ENCODE data around the gene PGPEP1.
"Not testable (repeated sequence)": the region's sequence is repeated elsewhere in the genome, so short reads cannot be mapped to it uniquely, and the experiment has no call there.

Gene PGPEP1

DNA sequence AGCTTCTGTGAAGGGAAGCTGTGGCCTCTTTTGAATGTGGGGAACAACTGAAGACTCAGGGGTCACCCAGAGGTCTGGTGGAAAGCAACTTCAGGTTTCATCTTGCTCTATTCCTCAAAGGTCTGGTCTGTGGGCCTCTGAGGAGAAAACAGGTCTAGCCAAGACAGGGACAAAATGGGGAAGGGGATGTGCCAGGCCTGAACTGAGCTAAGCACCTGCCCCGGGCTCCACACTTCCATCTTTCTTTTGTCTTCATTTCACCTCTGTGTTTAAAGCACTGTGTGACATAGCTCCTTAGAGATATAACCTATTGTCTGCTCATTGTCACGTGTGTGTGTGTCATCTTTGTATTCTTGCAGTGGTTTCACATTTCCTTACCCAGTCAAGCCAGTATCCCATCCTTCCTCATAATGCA lies 25.6 kb downstream of the PGPEP1 start:
- no peak for DNase-seq (ENCODE audit: low read depth in 1 of 2, low spot score in 1 of 2)
- no peak for TF ChIP-seq JUND (IDR thresholded peaks at IDR 0.05; ENCODE audit: low read depth)
- in situ Hi-C loops (cut with HindIII; ENCODE audit: low pct_unique_long_range_greater_than_20kb, low sequenced_read_pairs), result no loop called here

DNA sequence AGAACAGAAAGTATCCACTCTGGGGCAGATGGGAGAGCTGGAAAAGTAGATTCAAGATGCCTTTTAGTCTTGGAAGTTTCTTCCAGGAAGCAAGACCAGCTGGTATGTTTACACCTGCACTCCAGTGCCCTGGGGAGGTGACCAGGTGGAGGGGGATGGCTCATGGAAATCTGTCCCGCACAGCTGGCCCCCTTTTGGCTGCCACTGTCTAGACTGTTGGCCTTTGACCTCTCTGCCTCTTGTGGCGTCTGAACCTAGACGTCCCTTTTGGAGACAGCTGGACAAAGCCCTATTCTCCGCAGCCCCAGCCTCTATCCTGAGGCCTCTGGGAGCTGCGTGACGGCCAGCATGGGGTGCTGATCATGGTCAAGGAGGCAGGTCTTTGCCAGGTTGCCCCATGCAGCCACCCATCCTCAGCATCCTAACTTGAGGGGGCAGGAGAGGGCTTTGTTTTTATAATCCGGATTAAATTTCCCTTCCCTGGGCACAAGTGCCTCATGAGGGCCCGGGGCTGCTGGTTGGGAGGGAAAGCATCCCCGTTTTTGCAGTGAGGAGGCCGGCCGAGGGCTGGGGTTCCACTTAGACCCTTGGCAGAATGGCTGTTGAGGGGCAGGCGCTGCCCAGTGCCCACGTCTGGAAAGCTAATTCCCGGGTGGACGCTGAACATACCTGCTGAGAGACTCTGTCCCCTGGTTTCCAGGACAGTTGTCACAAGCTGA lies 28.3 kb downstream of the PGPEP1 start:
- in situ Hi-C loops (cut with HindIII; ENCODE audit: low pct_unique_long_range_greater_than_20kb, low sequenced_read_pairs), result no loop called here
- TF ChIP-seq JUND (IDR thresholded peaks at IDR 0.05; ENCODE audit: low read depth), result no peak
- DNase-seq (ENCODE audit: low read depth in 1 of 2, low spot score in 1 of 2), result peak in 1 of 2 experiments; percentile 43

DNA sequence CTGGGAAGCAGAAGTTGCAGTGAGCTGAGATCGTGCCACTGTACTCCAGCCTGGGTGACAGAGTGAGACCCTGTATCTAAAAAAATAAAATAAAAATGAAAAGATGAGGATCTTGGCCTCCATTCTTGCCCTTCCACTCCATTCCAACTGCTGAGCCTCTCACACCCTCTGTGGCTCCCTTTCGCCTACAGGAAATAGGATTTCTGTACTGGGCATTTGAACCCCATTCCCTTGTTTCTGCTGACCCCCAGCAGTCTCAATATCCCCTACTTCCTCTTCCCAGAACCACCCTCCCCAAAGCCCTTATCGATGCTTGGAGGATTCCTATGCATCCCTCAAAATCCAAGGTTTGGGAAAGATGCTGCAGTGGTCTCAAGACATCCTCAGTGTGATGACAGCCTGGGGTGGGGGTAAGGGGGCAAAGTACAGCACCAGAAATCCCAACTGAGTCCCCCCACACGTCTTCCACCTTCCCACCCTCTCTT lies 33.1 kb downstream of the PGPEP1 start:
- TF ChIP-seq JUND (IDR thresholded peaks at IDR 0.05; ENCODE audit: low read depth), result no peak
- no peak for DNase-seq (ENCODE audit: low read depth in 1 of 2, low spot score in 1 of 2)
- in situ Hi-C loops (cut with HindIII; ENCODE audit: low pct_unique_long_range_greater_than_20kb, low sequenced_read_pairs), result no loop called here

DNA sequence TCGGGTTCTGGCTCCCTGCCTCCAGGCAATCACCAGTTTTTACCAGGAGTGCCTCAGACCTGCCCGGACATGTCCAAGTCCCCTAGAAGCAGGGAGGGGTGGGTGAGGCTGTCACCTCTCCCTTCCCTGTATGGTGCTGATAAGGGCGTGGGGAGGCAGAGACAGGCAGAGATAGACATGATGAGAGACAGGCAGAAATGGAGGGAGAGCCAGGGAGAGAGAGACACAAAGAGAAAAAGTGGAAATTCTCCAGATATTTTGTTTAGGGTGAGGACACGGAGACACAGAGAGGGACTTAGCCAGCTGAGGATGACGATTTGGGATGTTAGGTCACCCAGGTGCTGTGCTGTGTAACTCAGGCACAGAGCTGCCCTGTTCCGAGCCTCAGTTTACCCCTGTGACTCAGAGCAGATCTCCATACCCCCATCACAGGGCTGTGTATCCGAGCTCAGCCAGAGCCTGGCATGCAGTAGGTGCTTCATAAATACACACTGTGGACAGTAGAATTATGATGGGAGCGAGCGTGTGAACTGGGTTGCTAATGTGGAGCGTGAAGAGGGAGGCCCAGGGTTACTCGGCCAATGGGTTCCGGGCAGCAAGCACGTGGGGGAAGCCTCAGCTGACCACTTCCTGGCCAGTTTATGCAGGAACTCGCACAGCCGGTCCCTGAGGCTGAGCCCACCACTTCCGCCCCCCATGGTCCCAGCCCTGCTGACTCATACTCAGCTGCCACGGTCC lies 33.7 kb downstream of the PGPEP1 start:
- in situ Hi-C loops (cut with HindIII; ENCODE audit: low pct_unique_long_range_greater_than_20kb, low sequenced_read_pairs), result no loop called here
- DNase-seq (ENCODE audit: low read depth in 1 of 2, low spot score in 1 of 2), result peak in 1 of 2 experiments; percentile 27
- TF ChIP-seq JUND (IDR thresholded peaks at IDR 0.05; ENCODE audit: low read depth), result no peak

DNA sequence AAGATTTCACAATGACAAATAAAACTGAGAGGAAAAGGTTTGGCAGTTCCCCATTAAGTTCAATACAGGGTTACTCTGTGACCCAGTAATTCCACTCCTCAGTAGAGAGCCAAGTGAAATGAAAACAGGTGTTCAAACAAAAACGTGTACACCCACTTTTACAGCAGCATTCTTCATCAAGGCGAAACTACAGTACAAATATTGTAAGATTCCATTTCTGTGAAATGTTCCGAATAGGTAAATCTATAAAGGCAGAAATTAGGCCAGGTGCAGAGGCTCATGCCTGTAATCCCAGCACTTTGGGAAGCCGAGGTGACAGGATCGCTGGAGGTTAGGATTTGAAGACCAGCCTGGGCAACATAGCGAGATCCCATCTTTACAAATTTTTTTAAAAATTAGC lies 36.6 kb downstream of the PGPEP1 start:
- TF ChIP-seq JUND (IDR thresholded peaks at IDR 0.05; ENCODE audit: low read depth), result no peak
- in situ Hi-C loops (cut with HindIII; ENCODE audit: low pct_unique_long_range_greater_than_20kb, low sequenced_read_pairs), result no loop called here
- peak in 1 of 2 experiments; percentile 87 for DNase-seq (ENCODE audit: low read depth in 1 of 2, low spot score in 1 of 2)

DNA sequence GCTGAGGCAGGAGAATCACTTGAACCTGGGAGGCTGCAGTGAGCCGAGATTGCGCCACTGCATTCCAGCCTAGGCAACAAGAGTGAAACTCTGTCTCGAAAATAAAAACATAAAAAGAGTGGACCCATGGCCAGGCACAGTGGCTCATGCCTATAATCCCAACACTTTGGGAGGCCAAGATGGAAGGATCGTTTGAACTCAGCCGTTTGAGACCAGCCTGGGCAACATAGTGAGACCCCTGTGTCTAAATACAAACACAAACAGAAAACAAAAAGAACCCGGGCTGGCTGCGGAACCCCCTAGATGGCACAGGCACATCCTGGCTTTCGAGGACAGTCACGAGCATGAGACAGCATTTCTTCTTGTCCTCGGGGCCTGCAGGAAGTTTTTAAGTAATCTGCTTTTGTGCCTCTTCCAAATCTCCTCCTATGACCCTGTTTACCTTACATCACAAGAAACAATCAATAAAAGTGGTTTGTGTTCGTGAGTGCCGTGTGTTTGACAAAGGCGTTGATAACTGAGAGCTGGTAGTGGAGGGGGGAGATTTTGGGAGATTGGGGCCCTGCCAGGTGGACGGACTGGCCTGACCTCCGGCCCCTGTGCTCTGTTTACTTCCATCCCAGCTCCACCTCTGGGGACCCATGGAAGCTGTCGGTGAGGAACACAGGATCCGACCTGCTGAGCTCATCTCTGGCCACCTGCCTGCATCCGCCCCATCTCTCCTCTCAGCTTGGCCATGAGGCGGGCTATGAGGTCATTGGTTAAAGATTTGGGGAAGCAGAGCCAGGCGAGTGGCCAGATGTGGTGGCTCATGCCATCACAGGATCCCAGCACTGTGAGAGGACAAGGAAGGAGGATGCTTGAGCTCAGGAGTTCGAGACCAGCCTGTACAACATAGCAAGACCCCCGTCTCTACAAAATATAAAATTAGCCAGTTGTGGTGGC lies 39.7 kb downstream of the PGPEP1 start:
- peak in 1 of 2 experiments; percentile 62 for DNase-seq (ENCODE audit: low read depth in 1 of 2, low spot score in 1 of 2)
- in situ Hi-C loops (cut with HindIII; ENCODE audit: low pct_unique_long_range_greater_than_20kb, low sequenced_read_pairs), result no loop called here
- no peak for TF ChIP-seq JUND (IDR thresholded peaks at IDR 0.05; ENCODE audit: low read depth)

DNA sequence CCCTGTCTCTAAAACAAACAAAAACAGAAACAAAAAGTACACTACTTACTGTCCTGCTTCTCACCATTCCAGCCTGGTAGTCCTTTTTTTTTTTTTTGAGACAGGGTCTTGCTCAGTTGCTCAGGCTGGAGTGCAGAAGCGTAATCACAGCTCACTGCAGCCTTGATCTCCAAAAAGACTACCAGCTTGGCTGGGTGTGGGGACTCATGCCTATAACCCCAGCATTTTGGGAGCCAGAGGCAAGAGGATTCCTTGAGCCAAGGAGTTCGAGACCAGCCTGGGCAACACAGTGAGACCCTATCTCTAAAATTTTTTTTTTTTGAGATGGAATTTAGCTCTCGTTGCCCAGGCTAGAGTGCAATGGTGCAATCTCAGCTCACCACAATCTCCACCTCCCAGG lies 40.4 kb downstream of the PGPEP1 start:
- DNase-seq (ENCODE audit: low read depth in 1 of 2, low spot score in 1 of 2), result no peak
- in situ Hi-C loops (cut with HindIII; ENCODE audit: low pct_unique_long_range_greater_than_20kb, low sequenced_read_pairs), result no loop called here

DNA sequence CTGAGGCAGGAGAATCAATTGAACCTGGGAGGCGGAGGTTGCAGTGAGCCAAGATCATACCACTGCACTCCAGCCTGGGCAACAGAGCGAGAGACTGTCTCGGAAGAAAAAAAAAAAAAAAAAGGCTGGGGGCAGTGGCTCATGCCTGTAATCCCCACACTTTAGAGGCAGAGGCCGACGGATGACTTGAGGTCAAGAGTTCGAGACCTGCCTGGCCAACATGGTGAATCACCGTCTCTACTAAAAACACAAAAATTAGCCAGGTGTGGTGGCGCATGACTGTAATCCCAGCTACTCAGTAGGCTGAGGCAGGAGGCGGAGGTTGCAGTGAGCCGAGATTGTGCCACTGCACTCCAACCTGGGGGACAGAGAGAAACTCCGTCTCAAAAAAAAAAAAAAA lies 43.2 kb downstream of the PGPEP1 start:
- DNase-seq (ENCODE audit: low read depth in 1 of 2, low spot score in 1 of 2); in situ Hi-C loops (cut with HindIII; ENCODE audit: low pct_unique_long_range_greater_than_20kb, low sequenced_read_pairs): not testable (repeated sequence)

More for the DNA sequence above, 40.4 kb downstream of the PGPEP1 start:
- no peak for TF ChIP-seq JUND (IDR thresholded peaks at IDR 0.05; ENCODE audit: low read depth)

DNA sequence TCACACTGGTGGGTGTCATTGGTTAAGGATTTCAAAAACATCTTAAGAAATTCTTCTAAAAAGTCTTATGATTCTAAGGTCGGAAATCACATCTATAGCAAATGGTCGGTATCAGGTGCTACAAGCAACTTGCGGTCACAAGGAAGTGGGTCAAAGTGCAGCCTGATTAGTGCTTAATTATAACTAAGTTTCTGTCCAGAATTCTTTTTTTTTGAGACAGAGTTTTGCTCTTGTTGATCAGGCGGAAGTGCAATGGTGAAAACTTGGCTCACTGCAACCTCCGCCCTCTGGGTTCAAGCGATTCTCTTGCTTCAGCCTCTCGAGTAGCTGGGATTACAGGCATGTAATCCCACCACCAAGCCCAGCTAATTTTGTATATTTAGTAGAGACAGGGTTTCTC lies 44.4 kb downstream of the PGPEP1 start:
- DNase-seq (ENCODE audit: low read depth in 1 of 2, low spot score in 1 of 2), result no peak
- in situ Hi-C loops (cut with HindIII; ENCODE audit: low pct_unique_long_range_greater_than_20kb, low sequenced_read_pairs), result no loop called here
- TF ChIP-seq JUND (IDR thresholded peaks at IDR 0.05; ENCODE audit: low read depth), result no peak

DNA sequence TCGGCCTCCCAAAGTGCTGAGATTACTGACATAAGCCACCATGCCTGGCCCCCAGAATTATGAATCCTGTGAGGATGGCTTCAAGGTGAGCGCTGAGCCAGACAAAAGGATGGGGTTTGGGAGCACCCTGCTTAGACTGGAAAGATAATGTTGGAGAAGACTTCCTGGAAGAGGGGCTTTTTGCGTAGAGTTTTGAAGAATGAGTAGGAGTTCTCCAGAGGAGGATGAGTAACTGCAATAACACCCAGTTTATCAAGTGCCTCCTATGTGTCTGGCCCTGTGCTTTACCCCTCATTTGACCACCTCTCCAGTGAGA lies 44.9 kb downstream of the PGPEP1 start:
- no peak for DNase-seq (ENCODE audit: low read depth in 1 of 2, low spot score in 1 of 2)
- in situ Hi-C loops (cut with HindIII; ENCODE audit: low pct_unique_long_range_greater_than_20kb, low sequenced_read_pairs), result no loop called here
- TF ChIP-seq JUND (IDR thresholded peaks at IDR 0.05; ENCODE audit: low read depth), result no peak

DNA sequence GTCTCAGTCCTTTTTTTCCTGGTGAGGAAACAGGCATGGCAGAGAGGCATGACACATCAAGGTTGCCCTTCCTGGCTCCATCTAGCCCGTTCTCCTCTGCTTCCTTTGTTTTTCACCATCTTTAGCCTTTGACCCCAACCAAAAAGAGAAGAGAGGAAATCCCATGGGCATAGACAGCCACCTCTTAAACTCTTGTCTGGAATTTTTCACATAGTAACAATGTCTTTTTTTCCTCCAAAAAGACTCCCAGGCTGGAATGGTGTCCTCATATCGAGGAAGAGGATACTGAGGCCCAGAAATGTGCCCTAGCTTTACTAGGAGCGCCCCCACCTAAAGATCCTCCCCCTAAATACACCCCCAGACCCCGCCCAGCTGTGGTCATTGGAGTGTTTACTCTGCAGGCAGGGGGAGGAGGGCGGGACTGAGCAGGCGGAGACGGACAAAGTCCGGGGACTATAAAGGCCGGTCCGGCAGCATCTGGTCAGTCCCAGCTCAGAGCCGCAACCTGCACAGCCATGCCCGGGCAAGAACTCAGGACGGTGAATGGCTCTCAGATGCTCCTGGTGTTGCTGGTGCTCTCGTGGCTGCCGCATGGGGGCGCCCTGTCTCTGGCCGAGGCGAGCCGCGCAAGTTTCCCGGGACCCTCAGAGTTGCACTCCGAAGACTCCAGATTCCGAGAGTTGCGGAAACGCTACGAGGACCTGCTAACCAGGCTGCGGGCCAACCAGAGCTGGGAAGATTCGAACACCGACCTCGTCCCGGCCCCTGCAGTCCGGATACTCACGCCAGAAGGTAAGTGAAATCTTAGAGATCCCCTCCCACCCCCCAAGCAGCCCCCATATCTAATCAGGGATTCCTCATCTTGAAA lies 45.5 kb downstream of the PGPEP1 start, which contains the start of gene GDF15:
GDF15 (plus strand) TSS at position 484 of the 868 bp plus-strand sequence; CDS start at position 516, 32 bp downstream.
- in situ Hi-C loops (cut with HindIII; ENCODE audit: low pct_unique_long_range_greater_than_20kb, low sequenced_read_pairs), result no loop called here
- no peak for TF ChIP-seq JUND (IDR thresholded peaks at IDR 0.05; ENCODE audit: low read depth)
- peak; percentile 66 to 86 for DNase-seq (ENCODE audit: low read depth in 1 of 2, low spot score in 1 of 2)
